ENCODE data around the gene ETHE1. TPM values are rescaled to one million over a fixed set of nuclear protein-coding genes. Genes with fewer than 3 reads are reported as not detected.
"Not testable (repeated sequence)": the region's sequence is repeated elsewhere in the genome, so short reads cannot be mapped to it uniquely, and the experiment has no call there.

The ETHE1 gene
- polyA plus RNA-seq, 4 donors: 25.9 to 31.4 (median 26.7) TPM

DNA sequence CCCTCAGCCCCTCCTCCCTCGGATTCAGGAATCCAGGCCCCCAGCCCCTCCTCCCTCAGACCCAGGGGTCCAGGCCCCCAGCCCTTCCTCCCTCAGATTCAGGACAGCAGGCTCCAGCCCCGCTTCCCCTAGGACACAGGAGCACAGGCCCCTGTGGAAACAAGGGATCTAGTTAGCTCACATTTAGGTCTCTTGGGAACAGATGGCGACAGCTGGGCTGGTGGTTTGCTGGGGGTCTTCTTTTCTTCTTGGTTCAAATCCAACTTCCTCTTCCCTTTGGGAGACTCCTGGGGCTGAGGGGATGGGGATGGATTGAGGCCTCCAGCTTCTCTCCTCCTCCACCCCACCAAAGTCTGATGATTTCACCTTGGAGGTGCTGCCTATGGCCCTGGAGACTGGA lies 25.6 kb upstream of the ETHE1 start:
- DNase-seq (ENCODE audit: low read depth in 4 of 4, low spot score in 2 of 4): no peak

DNA sequence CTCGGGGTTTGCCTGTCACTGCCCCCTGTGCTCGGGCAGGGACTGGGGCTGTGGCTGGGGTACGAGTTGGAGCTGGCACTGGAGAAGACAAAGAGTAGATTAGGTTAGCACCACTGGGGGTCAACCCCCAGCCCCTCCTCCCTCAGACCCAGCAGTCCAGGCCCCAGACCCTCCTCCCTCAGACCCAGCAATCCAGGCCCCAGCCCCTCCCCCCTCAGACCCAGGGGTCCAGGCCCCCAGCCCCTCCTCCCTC lies 25.1 kb upstream of the ETHE1 start:
- DNase-seq (ENCODE audit: low read depth in 4 of 4, low spot score in 2 of 4): no peak

DNA sequence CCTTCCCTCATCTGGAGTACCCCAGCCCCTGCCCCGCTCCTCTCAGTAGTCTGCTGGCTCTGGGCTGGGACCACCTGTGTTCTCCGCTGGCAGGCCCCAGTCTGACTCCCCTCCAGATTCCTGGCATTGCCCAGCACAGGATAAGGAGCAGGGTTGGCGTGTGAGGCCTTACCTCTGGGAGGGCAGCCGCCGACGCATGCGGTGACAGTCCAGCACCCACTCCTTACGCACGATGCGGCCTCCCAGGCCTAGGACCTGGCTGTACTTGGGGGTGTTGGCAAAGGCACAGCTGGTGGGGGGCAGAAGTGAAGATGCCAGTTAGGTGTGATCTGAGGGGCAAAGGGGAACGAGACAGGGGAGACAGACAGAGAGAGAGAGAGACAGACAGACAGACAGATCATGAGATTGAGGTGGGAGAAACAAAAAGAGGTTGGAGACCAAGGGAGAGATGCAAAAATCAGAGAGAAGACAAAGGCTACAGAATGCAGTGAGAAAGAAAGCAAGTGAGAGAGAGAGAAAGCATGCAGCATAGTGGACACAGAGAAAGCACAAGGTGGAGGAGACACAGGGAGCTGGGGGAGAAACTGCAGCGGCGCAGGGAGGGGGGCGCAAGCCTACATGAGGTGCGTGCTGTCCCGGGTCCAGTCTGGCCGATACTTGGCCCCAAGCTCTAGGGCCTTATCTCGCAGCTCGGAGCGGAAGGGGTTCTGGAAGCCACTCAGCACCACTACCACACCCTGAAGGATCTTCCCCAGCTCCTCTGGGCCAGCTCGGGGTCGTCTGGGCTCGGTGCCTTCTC lies 24.6 kb upstream of the ETHE1 start:
- DNase-seq (ENCODE audit: low read depth in 4 of 4, low spot score in 2 of 4): no peak

- no peak for DNase-seq (ENCODE audit: low read depth in 4 of 4, low spot score in 2 of 4)
Measured at GRCh38 chr19:43548706-43549105, 21.7 kb upstream of the ETHE1 start.

DNA sequence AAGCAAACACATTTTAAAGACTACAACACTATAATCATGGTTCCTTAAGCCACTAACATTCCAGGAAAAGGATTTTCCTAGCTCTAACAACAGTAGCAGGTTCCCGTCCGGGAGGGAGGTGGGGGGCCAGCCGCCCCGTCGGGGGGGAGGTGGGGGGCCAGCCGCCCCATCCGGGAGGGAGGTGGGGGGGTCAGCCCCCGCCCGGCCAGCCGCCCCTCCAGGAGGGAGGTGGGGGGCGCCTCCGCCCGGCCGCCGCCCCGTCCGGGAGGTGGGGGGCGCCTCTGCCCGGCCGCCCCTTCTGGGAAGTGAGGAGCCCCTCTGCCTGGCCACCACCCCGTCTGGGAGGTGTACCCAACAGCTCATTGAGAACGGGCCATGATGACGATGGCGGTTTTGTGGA lies 20.9 kb upstream of the ETHE1 start:
- not testable (repeated sequence) for DNase-seq (ENCODE audit: low read depth in 4 of 4, low spot score in 2 of 4)

- DNase-seq (ENCODE audit: low read depth in 4 of 4, low spot score in 2 of 4): no peak
Measured at GRCh38 chr19:43546581-43546980, 19.6 kb upstream of the ETHE1 start.

- no peak for DNase-seq (ENCODE audit: low read depth in 4 of 4, low spot score in 2 of 4)
Measured at GRCh38 chr19:43545981-43546380, 19.0 kb upstream of the ETHE1 start.

GRCh38 chr19:43545276-43545675 lies 18.3 kb upstream of the ETHE1 start:
- DNase-seq (ENCODE audit: low read depth in 4 of 4, low spot score in 2 of 4): no peak

GRCh38 chr19:43544077-43544476 lies 17.1 kb upstream of the ETHE1 start:
- DNase-seq (ENCODE audit: low read depth in 4 of 4, low spot score in 2 of 4): no peak

DNA sequence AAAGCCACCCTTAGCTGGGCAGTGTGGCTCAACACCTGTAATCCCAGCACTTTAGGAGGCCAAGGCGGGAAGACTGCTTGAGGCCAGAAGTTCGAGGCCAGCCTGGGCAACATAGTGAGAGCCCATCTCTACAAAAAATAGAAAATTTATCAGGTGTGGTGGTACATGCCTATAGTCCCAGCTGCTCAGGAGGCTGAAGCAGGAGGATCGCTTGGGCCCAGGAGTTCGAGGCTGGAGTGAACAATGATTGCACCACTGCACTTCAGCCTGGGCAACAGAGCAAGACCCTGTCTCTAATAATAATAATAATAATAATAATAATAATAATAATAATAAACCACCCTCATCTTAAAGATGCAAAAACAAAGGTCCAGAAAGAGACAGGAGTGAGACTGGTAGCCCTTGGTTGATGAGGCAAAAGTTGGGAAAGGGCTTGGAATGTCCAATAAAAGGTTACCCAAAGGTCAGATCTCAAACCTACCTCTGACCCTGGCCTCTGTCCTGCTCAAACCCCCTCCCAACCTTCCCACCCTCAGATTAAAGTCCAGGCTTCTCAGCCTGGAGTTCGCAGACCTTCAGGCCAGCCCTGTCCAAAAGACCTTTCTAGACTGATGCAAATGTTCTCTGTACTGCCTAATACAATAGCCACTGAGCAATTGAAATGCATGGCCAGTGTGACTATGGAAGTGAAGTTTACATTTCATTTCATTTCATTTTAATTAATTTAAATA lies 15.1 kb upstream of the ETHE1 start:
- DNase-seq (ENCODE audit: low read depth in 4 of 4, low spot score in 2 of 4): no peak

DNA sequence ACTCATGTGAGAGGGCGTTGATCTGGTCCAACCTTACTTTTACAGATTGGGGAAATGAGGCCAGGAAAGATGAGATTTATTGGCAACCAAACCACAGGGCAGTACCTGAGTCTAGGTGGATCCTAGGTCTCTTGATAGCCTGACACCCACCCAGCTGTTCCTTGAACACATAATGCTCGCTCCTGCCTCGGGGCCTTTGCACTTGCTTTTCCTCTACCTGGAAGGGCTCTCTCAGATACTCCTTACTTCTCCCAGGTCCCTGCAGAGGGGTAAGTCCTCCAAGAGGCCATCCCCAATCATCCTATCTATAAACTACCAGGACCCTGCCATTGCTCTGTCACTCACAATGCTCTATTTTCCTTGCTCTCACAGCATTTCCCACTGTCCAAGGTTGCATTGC lies 13.4 kb upstream of the ETHE1 start:
- DNase-seq (ENCODE audit: low read depth in 4 of 4, low spot score in 2 of 4): no peak

GRCh38 chr19:43538922-43539321 lies 11.9 kb upstream of the ETHE1 start:
- no peak for DNase-seq (ENCODE audit: low read depth in 4 of 4, low spot score in 2 of 4)

DNA sequence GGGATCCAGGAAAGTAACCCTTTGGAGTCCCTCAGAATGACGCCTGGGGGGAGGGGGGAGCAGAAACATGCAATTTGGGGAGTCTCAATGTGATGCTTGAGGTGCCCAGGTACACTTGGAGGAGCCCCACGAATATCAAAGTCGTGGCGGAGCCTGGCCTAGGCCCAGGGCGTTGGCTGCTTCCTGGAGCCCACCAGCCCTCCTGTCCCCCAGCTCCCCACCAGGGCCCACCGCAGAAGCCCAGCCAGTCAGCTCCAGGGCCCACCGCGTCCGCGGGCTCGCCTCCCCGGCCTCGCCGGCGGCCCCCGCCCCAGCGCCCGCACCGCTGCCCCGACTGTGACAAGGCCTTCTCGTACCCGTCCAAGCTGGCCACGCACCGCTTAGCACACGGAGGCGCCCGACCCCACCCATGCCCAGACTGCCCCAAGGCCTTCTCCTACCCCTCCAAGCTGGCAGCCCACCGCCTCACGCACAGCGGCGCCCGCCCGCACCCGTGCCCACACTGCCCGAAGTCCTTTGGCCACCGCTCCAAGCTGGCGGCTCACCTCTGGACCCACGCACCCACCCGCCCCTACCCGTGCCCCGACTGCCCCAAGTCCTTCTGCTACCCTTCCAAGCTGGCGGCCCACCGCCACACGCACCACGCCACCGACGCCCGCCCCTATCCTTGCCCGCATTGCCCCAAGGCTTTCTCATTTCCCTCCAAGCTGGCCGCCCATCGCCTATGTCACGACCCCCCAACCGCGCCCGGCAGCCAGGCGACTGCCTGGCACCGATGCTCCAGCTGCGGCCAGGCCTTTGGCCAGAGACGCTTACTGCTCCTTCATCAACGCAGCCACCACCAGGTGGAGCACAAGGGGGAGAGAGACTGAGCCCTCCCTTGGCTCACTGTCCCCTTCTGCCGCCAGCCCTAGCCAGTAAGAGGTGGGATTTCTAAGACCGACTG lies 8.1 kb upstream of the ETHE1 start:
- DNase-seq (ENCODE audit: low read depth in 4 of 4, low spot score in 2 of 4): peak in 1 of 4 donors; percentile 15

DNA sequence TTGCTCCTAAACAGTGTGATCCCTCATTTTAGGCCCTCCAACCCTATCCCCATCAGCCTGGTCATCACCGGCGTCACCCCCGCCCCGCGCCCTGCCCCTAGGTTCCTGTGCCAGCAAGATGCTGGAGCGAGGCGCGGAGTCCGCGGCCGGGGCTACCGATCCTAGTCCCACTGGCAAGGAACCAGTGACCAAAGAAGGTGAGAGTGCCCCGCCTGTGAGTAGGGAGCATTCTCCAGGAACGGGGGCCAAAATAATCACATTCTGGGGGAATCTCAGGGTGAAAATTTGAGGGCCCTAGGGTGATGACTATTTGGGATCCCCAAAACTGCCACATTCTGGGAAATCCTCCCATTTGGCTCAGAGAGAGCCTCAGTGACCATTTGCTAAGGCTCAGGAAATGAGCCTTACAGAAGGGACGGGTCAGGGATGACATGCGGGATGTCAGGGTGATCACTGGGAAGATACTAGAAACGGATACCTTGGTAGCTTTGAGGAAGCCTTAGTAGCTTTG lies 7.4 kb upstream of the ETHE1 start:
- no peak for DNase-seq (ENCODE audit: low read depth in 4 of 4, low spot score in 2 of 4)

DNA sequence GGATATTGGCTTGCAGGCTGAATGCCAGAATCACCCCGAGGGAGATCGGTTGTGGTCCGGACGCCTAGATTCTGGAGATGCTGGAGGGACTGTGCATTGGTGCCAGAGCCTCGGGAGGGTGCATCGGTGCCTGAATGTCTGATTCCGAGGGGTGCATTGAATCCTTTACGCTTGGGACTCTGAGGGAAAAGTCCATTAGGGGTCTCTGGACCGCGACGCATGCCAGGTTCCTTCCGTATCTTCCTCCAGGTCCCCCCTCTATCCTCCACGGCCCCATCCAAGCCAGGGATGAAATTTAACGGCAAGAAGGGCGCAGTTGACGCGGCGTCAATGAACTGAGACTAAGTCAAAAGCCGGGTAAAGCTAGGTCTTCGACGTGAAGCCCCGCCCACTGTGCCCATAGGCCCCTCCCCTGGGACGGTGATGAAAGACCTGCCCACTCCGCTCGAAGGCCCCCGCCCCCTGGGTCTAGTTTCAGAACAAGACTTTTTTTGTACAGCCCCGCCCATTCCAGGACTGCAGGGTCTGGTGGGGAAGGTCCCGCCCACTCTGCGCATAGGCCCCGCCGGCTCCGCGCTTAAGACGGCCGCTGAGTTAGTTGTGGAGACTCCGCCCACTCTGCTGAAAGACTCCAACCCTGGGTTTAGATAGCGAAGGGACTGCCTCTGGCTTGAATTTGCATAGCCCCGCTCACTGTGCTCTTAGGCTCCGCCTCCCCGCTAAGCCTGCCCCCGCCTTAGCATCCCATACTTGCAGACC lies 6.7 kb upstream of the ETHE1 start:
- peak; percentile 90 to 99 (median 96) for DNase-seq (ENCODE audit: low read depth in 4 of 4, low spot score in 2 of 4)

- DNase-seq (ENCODE audit: low read depth in 4 of 4, low spot score in 2 of 4): peak; percentile 84 to 96 (median 90)
Measured at GRCh38 chr19:43532962-43533545, 6.1 kb upstream of the ETHE1 start, which contains the start of gene ZNF575. TSS of gene ZNF575 (plus strand) at chr19:43533188. CDS start at chr19:43534423, 1,235 bp downstream.

- DNase-seq (ENCODE audit: low read depth in 4 of 4, low spot score in 2 of 4): no peak
Measured at GRCh38 chr19:43532571-43532961, 5.6 kb upstream of the ETHE1 start.

- peak in 1 of 4 donors; percentile 25 for DNase-seq (ENCODE audit: low read depth in 4 of 4, low spot score in 2 of 4)
Measured at GRCh38 chr19:43527860-43528622, 1.0 kb upstream of the ETHE1 start.
